Jurkat, Clone E6-1 (cell line): ENCODE measurements around the gene SLCO3A1.

Experiments used
- DNase-seq: peaks from one replicate; pipeline ENCODE4 v3.0.0-alpha.2; 2011; ENCODE audit warnings: low read depth, low spot score
- H3K4me3 ChIP-seq: 2 replicates; pipeline ENCODE4 v1.5.1; 2011; ENCODE audit warnings: mild to moderate bottlenecking, low read length, control low read depth, moderate library complexity

The SLCO3A1 gene

GRCh38 chr15:91857224-91857585 lies 3.7 kb downstream of the SLCO3A1 start:
- no peak overlapping the region for H3K4me3 ChIP-seq
- no peak for DNase-seq

- DNase-seq: no peak
These were observed 4.3 kb downstream of the SLCO3A1 start for GRCh38 chr15:91857772-91858171.

GRCh38 chr15:91860498-91860897 lies 7.0 kb downstream of the SLCO3A1 start:
- no peak for DNase-seq
- H3K4me3 ChIP-seq: no peak overlapping the region

More at GRCh38 chr15:91857772-91858171, 4.3 kb downstream of the SLCO3A1 start:
- H3K4me3 ChIP-seq: no peak overlapping the region

GRCh38 chr15:91861223-91861622 lies 7.7 kb downstream of the SLCO3A1 start:
- no peak overlapping the region for H3K4me3 ChIP-seq
- no peak for DNase-seq

- no peak overlapping the region for H3K4me3 ChIP-seq
- no peak for DNase-seq
These were observed 9.5 kb downstream of the SLCO3A1 start for GRCh38 chr15:91862891-91863504.

GRCh38 chr15:91863621-91864255 lies 10.2 kb downstream of the SLCO3A1 start:
- H3K4me3 ChIP-seq: no peak overlapping the region
- no peak for DNase-seq

GRCh38 chr15:91864664-91865063 lies 11.2 kb downstream of the SLCO3A1 start:
- H3K4me3 ChIP-seq: no peak overlapping the region
- DNase-seq: no peak

GRCh38 chr15:91865486-91865885 lies 12.0 kb downstream of the SLCO3A1 start:
- DNase-seq: no peak
- no peak overlapping the region for H3K4me3 ChIP-seq

GRCh38 chr15:91865950-91866349 lies 12.4 kb downstream of the SLCO3A1 start:
- no peak for DNase-seq
- no peak overlapping the region for H3K4me3 ChIP-seq

GRCh38 chr15:91866371-91866905 lies 12.9 kb downstream of the SLCO3A1 start:
- peak; percentile 68 for DNase-seq
- no peak overlapping the region for H3K4me3 ChIP-seq

- no peak overlapping the region for H3K4me3 ChIP-seq
- DNase-seq: no peak
These were observed 13.5 kb downstream of the SLCO3A1 start for GRCh38 chr15:91866971-91867372.

GRCh38 chr15:91867581-91868026 lies 14.1 kb downstream of the SLCO3A1 start:
- no peak overlapping the region for H3K4me3 ChIP-seq
- no peak for DNase-seq

GRCh38 chr15:91870876-91871537 lies 17.5 kb downstream of the SLCO3A1 start:
- H3K4me3 ChIP-seq: no peak overlapping the region
- DNase-seq: no peak

GRCh38 chr15:91871837-91872236 lies 18.3 kb downstream of the SLCO3A1 start:
- no peak for DNase-seq
- no peak overlapping the region for H3K4me3 ChIP-seq

GRCh38 chr15:91872356-91873137 lies 19.0 kb downstream of the SLCO3A1 start:
- no peak for DNase-seq
- no peak overlapping the region for H3K4me3 ChIP-seq

- DNase-seq: no peak
- no peak overlapping the region for H3K4me3 ChIP-seq
These were observed 19.6 kb downstream of the SLCO3A1 start for GRCh38 chr15:91873138-91873536.

GRCh38 chr15:91874171-91874570 lies 20.7 kb downstream of the SLCO3A1 start:
- no peak for DNase-seq
- no peak overlapping the region for H3K4me3 ChIP-seq

- DNase-seq: no peak
- H3K4me3 ChIP-seq: no peak overlapping the region
These were observed 21.6 kb downstream of the SLCO3A1 start for GRCh38 chr15:91874992-91875660.

- no peak overlapping the region for H3K4me3 ChIP-seq
- DNase-seq: no peak
These were observed 22.7 kb downstream of the SLCO3A1 start for GRCh38 chr15:91876187-91876586.
